GM12878 (cell line): ENCODE measurements around the gene UBAP2. TPM values are rescaled to one million over a fixed set of nuclear protein-coding genes. Genes with fewer than 3 reads are reported as not detected.
A peak's percentile ranks its signal among the peaks of the same experiment; 100 is the strongest.

Experiments used
- ATAC-seq: fragments of 200-7000 bp; cut with Tn5 transposase; 3 replicates; pipeline ENCODE4 v1.9.1; 2020; ENCODE audit warnings: mild to moderate bottlenecking, moderate library complexity
- BruUV-seq: library from RNA; stranded (reverse); fragments of 400-500 nt; replicated peaks from 2 replicates; lab custom pipeline; 2021; lab: Mats Ljungman, UMichigan
- CTCF ChIA-PET: fragments of 300-600 bp; sonication (Branson Sonifier 250); formaldehyde crosslinking; extraction: SDS; loops from one replicate; lab custom pipeline; 2021; ENCODE audit warnings: inconsistent platforms; lab: Yijun Ruan, JAX
- POLR2A ChIA-PET: fragments of 350-600 bp; formaldehyde crosslinking; extraction: SDS; loops from one replicate; lab custom pipeline; 2021; ENCODE audit warnings: inconsistent platforms; lab: Charles Lee
- RAD21 ChIA-PET: fragments of 300-600 bp; sonication (Branson Sonifier 250); formaldehyde crosslinking; loops from one replicate; lab custom pipeline; 2023; ENCODE audit warnings: antibody characterized with exemption; ENCODE audit not compliant: unreplicated experiment; lab: Charles Lee
- SMC1A ChIA-PET: fragments of 300-600 bp; sonication (Branson Sonifier 250); formaldehyde crosslinking; loops from one replicate; lab custom pipeline; 2023; ENCODE audit not compliant: unreplicated experiment, uncharacterized antibody; lab: Charles Lee
- DNase-seq: peaks from one replicate; pipeline ENCODE4 v3.0.0-alpha.2; 2011; ENCODE audit warnings: low read depth, low spot score
- FAIRE-seq: peaks from 3 replicates; lab custom pipeline; 2011; peaks lifted over from hg19 to GRCh38; lab: Jason Lieb, UNC
- H2AFZ ChIP-seq: 2 replicates; pipeline ENCODE4 v1.6.0; 2011; ENCODE audit warnings: low read depth, low read length, control low read depth; ENCODE audit not compliant: control insufficient read depth
- H3K27ac ChIP-seq: 2 replicates; pipeline ENCODE4 v1.5.1; 2011; ENCODE audit warnings: control low read depth; ENCODE audit not compliant: control insufficient read depth, insufficient read depth
- H3K27me3 ChIP-seq, 2 experiments: replicated peaks in 1 of 2; 2 replicates each; pipeline versions ENCODE4 v1.6.0 to v1.6.1; 2011; ENCODE audit warnings: low read length in 1 of 2; ENCODE audit not compliant: control insufficient read depth in 2 of 2, insufficient read depth in 2 of 2
- H3K36me3 ChIP-seq, 2 experiments: 2 replicates each; pipeline ENCODE4 v1.5.1; 2011; ENCODE audit warnings: low read length in 1 of 2; ENCODE audit not compliant: control insufficient read depth in 2 of 2, insufficient read depth in 2 of 2
- H3K4me1 ChIP-seq: 2 replicates; pipeline ENCODE4 v1.6.1; 2011; ENCODE audit warnings: mild to moderate bottlenecking, low read length, moderate library complexity, mixed read lengths; ENCODE audit not compliant: control insufficient read depth, insufficient read depth
- H3K4me2 ChIP-seq: 2 replicates; pipeline ENCODE4 v1.6.0; 2011; ENCODE audit warnings: control low read depth; ENCODE audit not compliant: control insufficient read depth, insufficient read depth
- H3K4me3 ChIP-seq: fragments of 200-600 bp; sonication (generic); 2 replicates; pipeline ENCODE4 v1.5.1; 2016
- H3K79me2 ChIP-seq: 2 replicates; pipeline ENCODE4 v1.6.0; 2011; ENCODE audit warnings: low read length; ENCODE audit not compliant: control insufficient read depth, insufficient read depth
- H3K9ac ChIP-seq: 2 replicates; pipeline ENCODE4 v1.8.0; 2011; ENCODE audit warnings: low read length, control low read depth, mixed read lengths; ENCODE audit not compliant: control insufficient read depth, insufficient read depth
- H3K9me3 ChIP-seq: replicated peaks from 3 replicates; pipeline ENCODE4 v1.5.1; 2011; ENCODE audit warnings: mild to moderate bottlenecking, low read length; ENCODE audit not compliant: control insufficient read depth, insufficient read depth
- H4K20me1 ChIP-seq: 2 replicates; pipeline ENCODE4 v1.6.0; 2011; ENCODE audit not compliant: control insufficient read depth, insufficient read depth
- BCLAF1 ChIP-seq: fragments of 450-650 bp; IDR thresholded peaks from 2 replicates; pipeline ENCODE4 v1.6.1; 2017; ENCODE audit warnings: antibody characterized with exemption, mild to moderate bottlenecking, moderate library complexity
- BMI1 ChIP-seq: fragments of 450-650 bp; IDR thresholded peaks from 2 replicates; pipeline ENCODE4 v1.6.1; 2016; ENCODE audit warnings: mild to moderate bottlenecking, moderate library complexity, borderline replicate concordance
- BRCA1 ChIP-seq: IDR thresholded peaks from 2 replicates; pipeline ENCODE4 v1.6.1; 2011; ENCODE audit warnings: low read depth, low read length, improper control_type of control experiment
- CHD1 ChIP-seq: IDR thresholded peaks from 2 replicates; pipeline ENCODE4 v1.6.1; 2012; ENCODE audit warnings: low read depth, low read length, improper control_type of control experiment
- CHD2 ChIP-seq: IDR thresholded peaks from 2 replicates; pipeline ENCODE4 v1.6.1; 2011; ENCODE audit warnings: low read depth, low read length, improper control_type of control experiment, borderline replicate concordance
- E2F4 ChIP-seq: IDR thresholded peaks from 2 replicates; pipeline ENCODE4 v1.6.1; 2012; ENCODE audit warnings: low read depth, low read length, improper control_type of control experiment
- EGR1 ChIP-seq, 2 experiments: IDR thresholded peaks; 1 replicate in 1 of 2; 2 replicates in 1 of 2; pipeline ENCODE4 v1.6.1; 2011 to 2012; ENCODE audit warnings: low read depth in 2 of 2, low read length in 2 of 2, borderline replicate concordance in 1 of 2, mild to moderate bottlenecking in 1 of 2, moderate library complexity in 1 of 2
- FOXK2 ChIP-seq: fragments of 450-650 bp; IDR thresholded peaks from 2 replicates; pipeline ENCODE4 v1.6.1; 2017; ENCODE audit warnings: mild to moderate bottlenecking, moderate library complexity
- NFIC ChIP-seq: IDR thresholded peaks from 2 replicates; pipeline ENCODE4 v1.6.1; 2012; ENCODE audit warnings: low read depth, mild to moderate bottlenecking, inconsistent platforms, low read length, moderate library complexity
- PAX8 ChIP-seq: fragments of 450-650 bp; IDR thresholded peaks from 2 replicates; pipeline ENCODE4 v1.6.1; 2017; ENCODE audit warnings: mild to moderate bottlenecking, moderate library complexity
- SIN3A ChIP-seq: IDR thresholded peaks from 2 replicates; pipeline ENCODE4 v1.6.1; 2012; ENCODE audit warnings: low read depth, low read length, improper control_type of control experiment
- SPI1 ChIP-seq: IDR thresholded peaks from 2 replicates; pipeline ENCODE4 v1.6.1; 2011; ENCODE audit warnings: low read depth, mild to moderate bottlenecking, low read length, moderate library complexity, borderline replicate concordance; ENCODE audit not compliant: insufficient read depth
- TCF7 ChIP-seq: IDR thresholded peaks from 2 replicates; pipeline ENCODE4 v1.6.1; 2014; ENCODE audit warnings: antibody characterized with exemption, borderline replicate concordance
- WGBS: methylation state at CpG from one replicate; pipeline ENCODE4 v1.1.6; 2016; ENCODE audit warnings: low lambda C conversion rate; ENCODE audit not compliant: insufficient replicate concordance, insufficient coverage; ENCODE audit errors: missing lambda C conversion rate; 5-methylcytosine and 5-hydroxymethylcytosine counted together
- in situ Hi-C: fragments of 300-500 bp; cut with MboI; formaldehyde crosslinking; loops from 9 replicates; pipeline ENCODE4 v1.14.3; 2018; ENCODE audit warnings: mixed read lengths
- intact Hi-C: fragments of 100-400 bp; cut with micrococcal nuclease; formaldehyde crosslinking; loops from one replicate; pipeline ENCODE4 v1.14.2; 2022; ENCODE audit not compliant: unreplicated experiment
- polyA plus RNA-seq, 11 experiments: library from polyadenylated mRNA; depleted of rRNA in 4 of 11; unstranded in 6 of 11; stranded (reverse) in 5 of 11; fragments of >200 nt; fragmentation: Nextera tagmentation in 4 of 11; fragmentation: Illumina TruSeq in 1 of 11; extraction: Ambion mirVana in 4 of 11; extraction: Trizol in 1 of 11; gene quantifications; 1 replicate in 1 of 11; 2 replicates in 10 of 11; pipeline versions ENCODE4 v1.2.1 to v1.2.3, GENCODE V29; 2011 to 2016; ENCODE audit warnings: inconsistent platforms in 2 of 11, missing spikeins in 2 of 11, low read depth in 1 of 11
- total RNA-seq, 4 experiments: library from RNA; depleted of rRNA in 3 of 4; stranded (reverse); fragments of >200 nt in 3 of 4; fragmentation: Illumina TruSeq in 1 of 4; extraction: Trizol in 1 of 4; gene quantifications; 2 replicates each; pipeline versions ENCODE4 v1.2.1 to v1.2.3, GENCODE V29; 2013 to 2021

UBAP2 gene
- total and polyA plus RNA-seq, 10 of the 15 experiments (the other 5 are each of a cell fraction or from before 2014, with no cell fraction given), result 8.5 to 48.2 (median 28.1) TPM

GRCh38 chr9:33903157-33903780, 145.4 kb downstream of the UBAP2 start:
- no peaks in the 10 kb centered on the region; the same call in 1 of the 2 replicates for H4K20me1 ChIP-seq
- POLR2A ChIA-PET, result no interaction called here
- no TSS peak for BruUV-seq
- no peak overlapping the region for H3K4me3 ChIP-seq
- no peak for TF ChIP-seq FOXK2
- TF ChIP-seq SPI1, result 0 out of 2 replicates have a peak, but pooled peaks have one; percentile 7
- TF ChIP-seq PAX8, result no peak
- no peak for TF ChIP-seq CHD1
- peaks cover 2% of the 10 kb centered on the region; the same call in 1 of the 2 replicates for H3K79me2 ChIP-seq
- H3K36me3 ChIP-seq, result peaks cover 5 to 20% of the 10 kb centered on the region in 2 experiments
- H2AFZ ChIP-seq, result no peak overlapping the region
- no peak overlapping the region for H3K4me2 ChIP-seq
- H3K27me3 ChIP-seq, result no peaks in the 10 kb centered on the region
- no peaks in the 10 kb centered on the region for H3K4me1 ChIP-seq
- SMC1A ChIA-PET, result no interaction called here
- CTCF ChIA-PET, result interaction anchor here (0.6 kb wide), 2 partner anchors 83 to 90 kb away, joined by 3 read pairs; no protein-coding TSS in a partner anchor
- ATAC-seq (no peak), DNase-seq (no peak), FAIRE-seq (no peak)
- RAD21 ChIA-PET, result interaction anchor here (0.9 to 1.2 kb wide), 2 partner anchors 18 to 87 kb away, joined by 3 to 4 read pairs; no protein-coding TSS in a partner anchor
- no peak overlapping the region for H3K9ac ChIP-seq
- H3K9me3 ChIP-seq, result no peaks in the 10 kb centered on the region
- in situ Hi-C loops, result no loop called here
- H3K27ac ChIP-seq, result no peak overlapping the region
- intact Hi-C loops, result no loop called here
- 62% methylated on average over 4 of the region's 4 CpGs for WGBS

- Histone ChIP-seq H3K36me3 (peaks cover 0 to 11% of the 10 kb centered on the region in 2 experiments; a peak in 3 of 4 replicates), H3K79me2 (peaks cover 8% of the 10 kb centered on the region), H2AFZ (no peak overlapping the region), H3K27me3 (no peaks in the 10 kb centered on the region), H3K27ac (no peak overlapping the region), H3K9ac (no peak overlapping the region), H3K4me2 (no peak overlapping the region), H3K9me3 (no peaks in the 10 kb centered on the region), H3K4me1 (no peaks in the 10 kb centered on the region), H4K20me1 (peaks cover 3% of the 10 kb centered on the region; the same call in 1 of the 2 replicates), H3K4me3 (no peak overlapping the region)
- POLR2A ChIA-PET, result no interaction called here
- DNase-seq (no peak), ATAC-seq (no peak), FAIRE-seq (no peak)
- BruUV-seq, result no TSS peak
- SMC1A ChIA-PET, result interaction anchor here (0.7 to 1.1 kb wide), 3 partner anchors 11 to 25 kb away, joined by 3 to 4 read pairs (median 3); no protein-coding TSS in a partner anchor
- in situ Hi-C loops, result no loop called here
- intact Hi-C loops, result no loop called here
- CTCF ChIA-PET, result interaction anchor here (0.9 to 2.1 kb wide), 4 partner anchors 10 to 81 kb away, joined by 3 to 8 read pairs (median 4); no protein-coding TSS in a partner anchor
- RAD21 ChIA-PET, result interaction anchor here (1.1 kb wide), 1 partner anchor 10 kb away, joined by 4 read pairs; no protein-coding TSS in a partner anchor
- TF ChIP-seq EGR1 (IDR thresholded peaks at IDR 0.05; ENCODE audit: borderline replicate concordance in 1 of 2, low read depth in 2 of 2, low read length in 2 of 2), result no peak
- no peak for TF ChIP-seq E2F4
- no peak for TF ChIP-seq CHD2
- no peak for TF ChIP-seq BCLAF1
- TF ChIP-seq NFIC, result no peak
- TF ChIP-seq TCF7, result no peak
- no peak for TF ChIP-seq SIN3A
- no peak for TF ChIP-seq BMI1
- TF ChIP-seq BRCA1, result no peak
Measured at GRCh38 chr9:33894316-33894715, 154.4 kb downstream of the UBAP2 start.
